SKM-1 (cell line): Measurements from ENCODE around the gene SUFU.
"Not testable (repeated sequence)": the region's sequence is repeated elsewhere in the genome, so short reads cannot be mapped to it uniquely, and the experiment has no call there.

Experiments
- DNase-seq: peaks from one replicate; lab custom pipeline; 2025; ENCODE audit not compliant: unreplicated experiment; lab: John Stamatoyannopoulos, UW

Gene SUFU

DNA sequence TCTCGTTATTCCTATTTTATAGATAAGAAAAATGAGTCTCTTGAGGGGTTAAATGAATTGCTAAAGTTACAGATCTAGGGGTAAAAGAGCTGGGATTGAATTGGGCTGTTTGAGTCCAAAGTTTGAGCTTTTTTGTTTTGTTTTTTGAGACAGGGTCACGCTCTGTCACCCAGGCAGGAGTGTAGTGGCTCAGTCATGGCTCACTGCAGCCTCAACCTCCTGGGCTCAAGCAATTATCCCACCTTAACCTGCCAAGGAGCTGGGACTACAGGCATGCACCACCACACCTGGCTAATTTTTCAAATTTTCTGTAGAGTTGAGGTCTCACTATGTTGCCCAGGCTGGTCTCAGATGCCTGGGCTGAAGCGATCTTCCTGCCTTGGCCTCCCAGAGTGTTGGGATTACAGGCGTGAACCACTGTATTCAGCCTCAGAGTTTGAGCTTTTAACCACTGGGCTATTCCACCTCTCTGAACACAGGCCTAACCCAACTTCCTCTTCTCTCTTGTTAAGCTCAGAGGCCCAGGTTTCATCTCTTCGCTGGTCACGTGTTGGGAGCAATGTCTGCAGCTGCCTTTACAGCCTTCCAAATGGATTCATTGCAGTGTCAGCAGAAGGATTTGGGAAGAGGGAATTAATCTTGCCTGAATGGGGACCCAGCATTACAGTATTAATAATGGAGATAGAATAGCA, 8.0 kb downstream of the SUFU start:
- peak; percentile 89 for DNase-seq

- DNase-seq: no peak
Measured at GRCh38 chr10:102514487-102515311, 10.9 kb downstream of the SUFU start.

GRCh38 chr10:102515724-102516123, 12.0 kb downstream of the SUFU start:
- DNase-seq: no peak

GRCh38 chr10:102517553-102517952, 13.8 kb downstream of the SUFU start:
- DNase-seq: no peak

GRCh38 chr10:102519246-102519825, 15.6 kb downstream of the SUFU start:
- no peak for DNase-seq

DNA sequence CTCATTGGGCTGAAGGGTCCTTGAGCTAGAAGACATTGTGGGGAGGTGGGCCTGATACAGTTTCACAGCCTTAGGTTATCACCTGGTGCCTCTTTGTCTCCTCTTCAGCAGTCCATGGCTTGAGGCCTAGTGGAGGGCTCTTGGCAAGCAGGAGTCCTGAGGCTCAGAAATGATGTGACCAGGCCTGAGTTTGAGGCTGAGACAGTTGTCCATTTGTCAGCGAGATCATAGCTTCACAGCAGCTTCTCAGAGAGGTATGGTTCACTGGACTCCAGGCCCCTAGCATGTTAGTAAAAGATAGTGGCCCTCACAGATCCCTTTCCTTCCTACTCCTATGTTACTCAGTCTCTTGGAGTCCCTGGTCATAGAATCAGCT, 19.1 kb downstream of the SUFU start:
- DNase-seq: no peak

GRCh38 chr10:102523250-102524029, 19.7 kb downstream of the SUFU start:
- no peak for DNase-seq

DNA sequence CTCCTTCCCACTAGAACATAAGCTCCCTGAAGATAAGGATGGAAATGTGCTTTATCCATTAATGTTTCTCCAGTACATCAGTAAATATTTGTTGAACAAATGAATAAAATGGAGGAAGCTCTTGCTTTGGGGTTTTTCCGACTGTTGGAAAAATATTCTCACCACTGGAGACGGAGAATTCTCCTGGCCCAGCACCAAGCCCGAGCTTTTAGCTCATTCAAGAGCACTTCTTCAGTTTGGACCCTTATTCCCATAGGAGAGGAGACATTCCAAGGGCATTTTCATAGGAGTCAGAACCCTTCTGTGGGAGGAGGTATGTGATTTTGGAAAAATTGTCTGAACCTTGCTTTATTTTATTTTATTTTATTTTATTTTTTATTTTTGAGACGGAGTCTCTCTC, 21.0 kb downstream of the SUFU start:
- no peak for DNase-seq

DNA sequence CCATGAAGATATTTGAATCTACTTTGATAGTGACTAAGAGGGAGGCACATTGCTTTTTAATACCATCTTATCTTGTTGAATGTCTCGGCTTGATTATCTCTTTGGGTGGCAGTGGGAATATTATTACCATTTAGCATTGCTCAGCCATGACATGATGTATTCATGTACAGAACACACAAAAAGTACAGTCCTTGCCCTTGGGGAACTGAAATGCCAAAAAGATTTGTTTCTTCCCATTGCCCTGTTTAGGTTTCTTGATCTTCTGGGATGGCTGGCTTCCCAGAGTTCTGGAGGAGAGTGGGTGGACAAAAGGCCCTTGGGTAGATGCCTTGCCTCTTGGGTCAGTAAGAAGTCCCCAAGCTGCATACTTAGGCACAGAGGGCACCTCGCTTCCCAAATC, 23.8 kb downstream of the SUFU start:
- no peak for DNase-seq

GRCh38 chr10:102534333-102534732, 30.6 kb downstream of the SUFU start:
- DNase-seq: no peak

DNA sequence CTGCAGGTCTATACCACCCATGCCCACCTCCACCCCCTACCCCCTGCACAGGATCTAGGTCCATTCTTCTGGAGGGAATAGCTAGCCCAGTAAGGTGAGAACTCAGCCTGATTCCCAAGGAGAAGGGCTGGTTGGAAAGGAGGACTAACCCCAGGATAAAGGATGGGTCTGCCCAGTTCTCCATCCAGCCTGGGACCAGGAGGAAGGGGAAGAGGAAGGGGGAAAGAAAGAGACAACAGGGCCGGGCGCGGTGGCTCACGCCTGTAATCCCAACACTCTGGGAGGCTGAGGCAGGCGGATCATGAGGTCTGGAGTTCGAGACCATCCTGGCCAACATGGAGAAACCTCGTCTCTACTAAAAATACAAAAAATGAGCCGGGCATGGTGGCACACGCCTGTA, 31.2 kb downstream of the SUFU start:
- not testable (repeated sequence) for DNase-seq

GRCh38 chr10:102535481-102536147, 31.8 kb downstream of the SUFU start:
- no peak for DNase-seq

- no peak for DNase-seq
Measured at GRCh38 chr10:102537367-102537766, 33.6 kb downstream of the SUFU start.

GRCh38 chr10:102537948-102538347, 34.2 kb downstream of the SUFU start:
- DNase-seq: no peak

GRCh38 chr10:102538811-102539210, 35.0 kb downstream of the SUFU start:
- DNase-seq: no peak

DNA sequence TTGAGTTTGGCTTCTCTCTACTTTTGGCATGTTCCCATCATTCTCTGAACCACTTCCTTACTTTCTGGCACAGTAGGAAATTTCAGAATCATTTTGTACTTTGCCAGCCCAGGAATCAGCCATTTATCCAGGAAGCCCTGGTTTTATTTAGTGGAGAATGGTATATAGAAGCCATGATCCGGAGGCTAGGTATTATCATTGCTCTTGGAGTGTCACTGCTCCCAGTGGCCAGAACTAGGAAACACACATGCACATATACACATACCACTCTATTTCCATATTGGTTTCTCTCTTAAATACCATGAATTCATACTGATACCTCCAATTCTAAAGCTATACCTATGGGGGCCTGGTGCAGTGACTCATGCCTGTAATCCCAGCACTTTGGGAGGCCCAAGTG, 36.3 kb downstream of the SUFU start:
- DNase-seq: no peak

DNA sequence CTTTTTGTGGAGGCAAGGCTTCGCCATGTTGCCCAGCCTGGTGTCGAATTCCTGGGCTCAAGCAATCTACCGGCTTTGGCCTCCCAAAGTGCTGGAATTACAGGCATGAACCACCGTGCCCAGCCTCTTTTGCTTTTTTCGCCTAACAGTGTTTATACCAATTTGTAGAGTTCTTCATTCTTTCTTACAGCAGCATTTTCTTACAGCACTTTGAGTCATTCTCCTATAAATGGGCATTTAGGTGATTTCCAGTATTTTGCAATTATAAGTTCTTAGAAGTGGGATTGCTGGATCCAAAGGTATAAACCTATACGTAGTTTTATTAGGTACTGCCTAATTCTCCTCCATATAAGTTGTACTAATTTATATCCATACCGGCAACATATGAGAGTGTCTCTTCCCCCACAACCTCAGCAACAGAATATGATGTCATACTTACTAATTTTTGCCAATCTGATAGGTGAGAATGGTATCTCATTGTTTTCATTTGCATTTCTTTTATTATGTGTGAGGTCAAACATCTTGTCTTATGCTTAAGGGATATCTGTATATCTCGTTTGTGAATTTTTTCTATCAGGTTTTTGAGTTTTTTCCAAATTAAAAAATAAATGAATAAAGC, 39.1 kb downstream of the SUFU start:
- no peak for DNase-seq

- DNase-seq: no peak
Measured at GRCh38 chr10:102545265-102545871, 41.6 kb downstream of the SUFU start.

- no peak for DNase-seq
Measured at GRCh38 chr10:102545997-102546396, 42.2 kb downstream of the SUFU start.
